ENCODE results near the gene GTPBP2. TPM values are rescaled to one million over a fixed set of nuclear protein-coding genes. Genes with fewer than 3 reads are reported as not detected.
A peak's percentile ranks its signal among the peaks of the same experiment; 100 is the strongest.

Gene GTPBP2
- total and polyA plus RNA-seq, 2 of the 13 experiments (the other 11 are each of a cell fraction or from before 2014, with no cell fraction given) = 26.9 to 88.2 TPM

- TF ChIP-seq, protein P1, sequence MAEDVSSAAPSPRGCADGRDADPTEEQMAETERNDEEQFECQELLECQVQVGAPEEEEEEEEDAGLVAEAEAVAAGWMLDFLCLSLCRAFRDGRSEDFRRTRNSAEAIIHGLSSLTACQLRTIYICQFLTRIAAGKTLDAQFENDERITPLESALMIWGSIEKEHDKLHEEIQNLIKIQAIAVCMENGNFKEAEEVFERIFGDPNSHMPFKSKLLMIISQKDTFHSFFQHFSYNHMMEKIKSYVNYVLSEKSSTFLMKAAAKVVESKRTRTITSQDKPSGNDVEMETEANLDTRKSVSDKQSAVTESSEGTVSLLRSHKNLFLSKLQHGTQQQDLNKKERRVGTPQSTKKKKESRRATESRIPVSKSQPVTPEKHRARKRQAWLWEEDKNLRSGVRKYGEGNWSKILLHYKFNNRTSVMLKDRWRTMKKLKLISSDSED (CRISPR knock-in tag; IDR thresholded peaks at IDR 0.05) = no peak
- peak; percentile 81; the same call in 1 of the 2 replicates for TF ChIP-seq PITX1 (CRISPR knock-in tag; IDR thresholded peaks at IDR 0.05)
- TF ChIP-seq ZNF234 (CRISPR knock-in tag; conservative IDR thresholded peaks at IDR 0.05) = 0 out of 2 replicates have a peak, but pooled peaks have one; percentile 74
- TF ChIP-seq, protein P2, sequence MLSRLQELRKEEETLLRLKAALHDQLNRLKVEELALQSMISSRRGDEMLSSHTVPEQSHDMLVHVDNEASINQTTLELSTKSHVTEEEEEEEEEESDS (CRISPR knock-in tag; IDR thresholded peaks at IDR 0.05; ENCODE audit: borderline replicate concordance) = no peak
- TF ChIP-seq, protein P3, sequence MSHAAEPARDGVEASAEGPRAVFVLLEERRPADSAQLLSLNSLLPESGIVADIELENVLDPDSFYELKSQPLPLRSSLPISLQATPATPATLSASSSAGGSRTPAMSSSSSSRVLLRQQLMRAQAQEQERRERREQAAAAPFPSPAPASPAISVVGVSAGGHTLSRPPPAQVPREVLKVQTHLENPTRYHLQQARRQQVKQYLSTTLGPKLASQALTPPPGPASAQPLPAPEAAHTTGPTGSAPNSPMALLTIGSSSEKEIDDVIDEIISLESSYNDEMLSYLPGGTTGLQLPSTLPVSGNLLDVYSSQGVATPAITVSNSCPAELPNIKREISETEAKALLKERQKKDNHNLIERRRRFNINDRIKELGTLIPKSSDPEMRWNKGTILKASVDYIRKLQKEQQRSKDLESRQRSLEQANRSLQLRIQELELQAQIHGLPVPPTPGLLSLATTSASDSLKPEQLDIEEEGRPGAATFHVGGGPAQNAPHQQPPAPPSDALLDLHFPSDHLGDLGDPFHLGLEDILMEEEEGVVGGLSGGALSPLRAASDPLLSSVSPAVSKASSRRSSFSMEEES (CRISPR knock-in tag; IDR thresholded peaks at IDR 0.05) = no peak
- TF ChIP-seq PCBP2 (optimal IDR thresholded peaks at IDR 0.05; ENCODE audit: low read depth, low read length, poor library complexity, severe bottlenecking) = no peak
- no peak for TF ChIP-seq SRY (CRISPR knock-in tag; IDR thresholded peaks at IDR 0.05)
- no peak for TF ChIP-seq CBX2 (IDR thresholded peaks at IDR 0.05; ENCODE audit: low read depth, low read length)
- 0 out of 2 replicates have a peak, but pooled peaks have one; percentile 56 for TF ChIP-seq CBX2 (CRISPR knock-in tag; IDR thresholded peaks at IDR 0.05; ENCODE audit: low read depth)
- no peak for TF ChIP-seq ZNF850 (CRISPR knock-in tag; conservative IDR thresholded peaks at IDR 0.05)
- peak; percentile 45; the same call in 1 of the 2 replicates for TF ChIP-seq YEATS2 (CRISPR knock-in tag; IDR thresholded peaks at IDR 0.05; ENCODE audit: borderline replicate concordance)
- TF ChIP-seq KLF9 (CRISPR knock-in tag; IDR thresholded peaks at IDR 0.05; ENCODE audit: low read depth) = no peak
- no peak for TF ChIP-seq MAFF (IDR thresholded peaks at IDR 0.05; ENCODE audit: low read depth, low read length)
- TF ChIP-seq, protein P4, sequence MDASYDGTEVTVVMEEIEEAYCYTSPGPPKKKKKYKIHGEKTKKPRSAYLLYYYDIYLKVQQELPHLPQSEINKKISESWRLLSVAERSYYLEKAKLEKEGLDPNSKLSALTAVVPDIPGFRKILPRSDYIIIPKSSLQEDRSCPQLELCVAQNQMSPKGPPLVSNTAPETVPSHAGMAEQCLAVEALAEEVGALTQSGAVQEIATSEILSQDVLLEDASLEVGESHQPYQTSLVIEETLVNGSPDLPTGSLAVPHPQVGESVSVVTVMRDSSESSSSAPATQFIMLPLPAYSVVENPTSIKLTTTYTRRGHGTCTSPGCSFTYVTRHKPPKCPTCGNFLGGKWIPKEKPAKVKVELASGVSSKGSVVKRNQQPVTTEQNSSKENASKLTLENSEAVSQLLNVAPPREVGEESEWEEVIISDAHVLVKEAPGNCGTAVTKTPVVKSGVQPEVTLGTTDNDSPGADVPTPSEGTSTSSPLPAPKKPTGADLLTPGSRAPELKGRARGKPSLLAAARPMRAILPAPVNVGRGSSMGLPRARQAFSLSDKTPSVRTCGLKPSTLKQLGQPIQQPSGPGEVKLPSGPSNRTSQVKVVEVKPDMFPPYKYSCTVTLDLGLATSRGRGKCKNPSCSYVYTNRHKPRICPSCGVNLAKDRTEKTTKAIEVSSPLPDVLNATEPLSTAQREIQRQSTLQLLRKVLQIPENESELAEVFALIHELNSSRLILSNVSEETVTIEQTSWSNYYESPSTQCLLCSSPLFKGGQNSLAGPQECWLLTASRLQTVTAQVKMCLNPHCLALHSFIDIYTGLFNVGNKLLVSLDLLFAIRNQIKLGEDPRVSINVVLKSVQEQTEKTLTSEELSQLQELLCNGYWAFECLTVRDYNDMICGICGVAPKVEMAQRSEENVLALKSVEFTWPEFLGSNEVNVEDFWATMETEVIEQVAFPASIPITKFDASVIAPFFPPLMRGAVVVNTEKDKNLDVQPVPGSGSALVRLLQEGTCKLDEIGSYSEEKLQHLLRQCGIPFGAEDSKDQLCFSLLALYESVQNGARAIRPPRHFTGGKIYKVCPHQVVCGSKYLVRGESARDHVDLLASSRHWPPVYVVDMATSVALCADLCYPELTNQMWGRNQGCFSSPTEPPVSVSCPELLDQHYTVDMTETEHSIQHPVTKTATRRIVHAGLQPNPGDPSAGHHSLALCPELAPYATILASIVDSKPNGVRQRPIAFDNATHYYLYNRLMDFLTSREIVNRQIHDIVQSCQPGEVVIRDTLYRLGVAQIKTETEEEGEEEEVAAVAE (CRISPR knock-in tag; IDR thresholded peaks at IDR 0.05; ENCODE audit: borderline replicate concordance) = peak; percentile 36; the same call in 1 of the 2 replicates
- TF ChIP-seq BHLHE40 (IDR thresholded peaks at IDR 0.05; ENCODE audit: low read length) = no peak
- TF ChIP-seq TP53 (CRISPR knock-in tag; conservative IDR thresholded peaks at IDR 0.05) = no peak
- TF ChIP-seq TCF7L2 (IDR thresholded peaks at IDR 0.05; ENCODE audit: low read depth, low read length) = no peak
- TF ChIP-seq PRPF4 (IDR thresholded peaks at IDR 0.05; ENCODE audit: low read depth, low read length, poor library complexity, severe bottlenecking) = no peak
- no peak for TF ChIP-seq DNMT3B (CRISPR knock-in tag; conservative IDR thresholded peaks at IDR 0.05)
- TF ChIP-seq SNAPC2 (CRISPR knock-in tag; IDR thresholded peaks at IDR 0.05) = peak; percentile 68; the same call in 1 of the 2 replicates
These were observed 39.3 kb upstream of the GTPBP2 start (continued) for GRCh38 chr6:43668151-43669028.
